Right lung (tissue), 5 donors: ENCODE measurements around the gene SLMAP. TPM values are rescaled to one million over a fixed set of nuclear protein-coding genes. Genes with fewer than 3 reads are reported as not detected.
"Not testable (repeated sequence)": the region's sequence is repeated elsewhere in the genome, so short reads cannot be mapped to it uniquely, and the experiment has no call there.

ENCODE experiments used
- DNase-seq, 2 donors: peaks; one replicate each; pipeline ENCODE4 v3.0.0-alpha.2; 2013
- polyA plus RNA-seq, 5 donors: library from polyadenylated mRNA; unstranded; fragments of 120-200 nt; gene quantifications; one replicate each; pipeline versions ENCODE4 v1.2.1 to v1.2.3, GENCODE V29; 2013; ENCODE audit warnings: inconsistent platforms in 1 of 5, low replicate concordance in 1 of 5; ENCODE audit not compliant: insufficient read length in 5 of 5, insufficient read depth in 1 of 5

SLMAP gene
- polyA plus RNA-seq, 5 donors = 32.6 to 57.5 (median 54.0) TPM

- no peak for DNase-seq
Observed at GRCh38 chr3:57826952-57827723, 71.0 kb downstream of the SLMAP start.

- no peak for DNase-seq
Observed at GRCh38 chr3:57827757-57828156, 71.6 kb downstream of the SLMAP start.

GRCh38 chr3:57832486-57832885, 76.4 kb downstream of the SLMAP start:
- DNase-seq = no peak

GRCh38 chr3:57832900-57833313, 76.8 kb downstream of the SLMAP start:
- DNase-seq = no peak

- no peak for DNase-seq
Observed at GRCh38 chr3:57833763-57834162, 77.7 kb downstream of the SLMAP start.

- DNase-seq = no peak
Observed at GRCh38 chr3:57837686-57838085, 81.6 kb downstream of the SLMAP start.

- no peak for DNase-seq
Observed at GRCh38 chr3:57838627-57839026, 82.5 kb downstream of the SLMAP start.

- DNase-seq = no peak
Observed at GRCh38 chr3:57840473-57840872, 84.4 kb downstream of the SLMAP start.

GRCh38 chr3:57841818-57842217, 85.7 kb downstream of the SLMAP start:
- peak; percentile 23 for DNase-seq

GRCh38 chr3:57848177-57848738, 92.1 kb downstream of the SLMAP start:
- no peak for DNase-seq

- no peak for DNase-seq
Observed at GRCh38 chr3:57851304-57851703, 95.2 kb downstream of the SLMAP start.

GRCh38 chr3:57852896-57853295, 96.8 kb downstream of the SLMAP start:
- DNase-seq = no peak

GRCh38 chr3:57855281-57855680, 99.2 kb downstream of the SLMAP start:
- no peak for DNase-seq

- DNase-seq = no peak
Observed at GRCh38 chr3:57855943-57856342, 99.8 kb downstream of the SLMAP start.

GRCh38 chr3:57856675-57857074, 100.6 kb downstream of the SLMAP start:
- DNase-seq = no peak

- no peak for DNase-seq
Observed at GRCh38 chr3:57862894-57863293, 106.8 kb downstream of the SLMAP start.

- DNase-seq = no peak
Observed at GRCh38 chr3:57863380-57863779, 107.3 kb downstream of the SLMAP start.

- no peak for DNase-seq
Observed at GRCh38 chr3:57864853-57865252, 108.7 kb downstream of the SLMAP start.

- not testable (repeated sequence) for DNase-seq
Observed at GRCh38 chr3:57869110-57869509, 113.0 kb downstream of the SLMAP start.

- DNase-seq = no peak
Observed at GRCh38 chr3:57872606-57873005, 116.5 kb downstream of the SLMAP start.

- DNase-seq = no peak
Observed at GRCh38 chr3:57876632-57877031, 120.5 kb downstream of the SLMAP start.

GRCh38 chr3:57877116-57877515, 121.0 kb downstream of the SLMAP start:
- no peak for DNase-seq

GRCh38 chr3:57884436-57884835, 128.3 kb downstream of the SLMAP start:
- not testable (repeated sequence) for DNase-seq

- no peak for DNase-seq
Observed at GRCh38 chr3:57889807-57890206, 133.7 kb downstream of the SLMAP start.
